ENCODE data around the gene SMIM41. TPM values are rescaled to one million over a fixed set of nuclear protein-coding genes. Genes with fewer than 3 reads are reported as not detected.

The SMIM41 gene
- polyA plus RNA-seq, 1 donor (not counting 4 experiments of a cell fraction or from before 2014, with no cell fraction given): not detected

GRCh38 chr12:52145228-52146088 is 66.0 kb downstream of the SMIM41 start:
- Histone ChIP-seq H3K27me3 (ENCODE audit: control insufficient read depth, extremely low read depth, insufficient read depth, low read length) (no peaks in the 10 kb centered on the region), H3K9ac (ENCODE audit: control insufficient read depth, extremely low read depth, insufficient read depth, low read length) (peak overlapping the region; percentile 100), H3K4me3 (ENCODE audit: control insufficient read depth in 2 of 3, extremely low read depth in 1 of 3, insufficient read depth in 2 of 3, low read depth in 1 of 3, low read length in 3 of 3) (peak overlapping the region; percentile 9 to 72 (median 63)), H3K27ac (ENCODE audit: control insufficient read depth, insufficient read depth, low read length) (peak overlapping the region; percentile 100), H3K9me1 (ENCODE audit: control insufficient read depth, extremely low read depth, insufficient read depth, low read length) (no peaks in the 10 kb centered on the region), H3K36me3 (ENCODE audit: control insufficient read depth in 2 of 2, extremely low read depth in 1 of 2, insufficient read depth in 2 of 2, low read length in 2 of 2) (no peaks in the 10 kb centered on the region), H4K20me1 (ENCODE audit: control insufficient read depth, extremely low read depth, insufficient read depth, low read length) (no peaks in the 10 kb centered on the region), H3K79me2 (ENCODE audit: control insufficient read depth, insufficient read depth, low read length) (peaks cover 10% of the 10 kb centered on the region), H2AFZ (ENCODE audit: control insufficient read depth, low read length) (no peak overlapping the region), H3K9me3 (ENCODE audit: control insufficient read depth, low read depth, low read length) (no peaks in the 10 kb centered on the region), H3K4me1 (ENCODE audit: control insufficient read depth, extremely low read depth, insufficient read depth, low read length) (peaks cover 75% of the 10 kb centered on the region), H3K4me2 (ENCODE audit: control insufficient read depth, extremely low read depth, insufficient read depth, low read depth, low read length) (peak overlapping the region; percentile 97)
- FAIRE-seq: peak; percentile 93
- no peak for TF ChIP-seq EZH2 (IDR thresholded peaks at IDR 0.05; ENCODE audit: low read length)
- TF ChIP-seq CTCF (optimal IDR thresholded peaks at IDR 0.05 in 1 of 3, IDR thresholded peaks at IDR 0.05 in 1 of 3, conservative IDR thresholded peaks at IDR 0.05 in 1 of 3; ENCODE audit: extremely low read depth in 1 of 3, insufficient read depth in 2 of 3, low read length in 3 of 3): no peak
- DNase-seq (ENCODE audit: low read depth, low spot score): peak; percentile 95
- dilution Hi-C loops (cut with MboI; ENCODE audit: extremely low pct_ligation_motif_present, low sequenced_read_pairs): no loop called here

- Histone ChIP-seq H3K4me3 (ENCODE audit: control insufficient read depth in 2 of 3, extremely low read depth in 1 of 3, insufficient read depth in 2 of 3, low read depth in 1 of 3, low read length in 3 of 3) (peak overlapping the region; percentile 23 to 72 (median 63)), H3K9ac (ENCODE audit: control insufficient read depth, extremely low read depth, insufficient read depth, low read length) (peak overlapping the region; percentile 100), H4K20me1 (ENCODE audit: control insufficient read depth, extremely low read depth, insufficient read depth, low read length) (no peaks in the 10 kb centered on the region), H3K9me1 (ENCODE audit: control insufficient read depth, extremely low read depth, insufficient read depth, low read length) (no peaks in the 10 kb centered on the region), H3K79me2 (ENCODE audit: control insufficient read depth, insufficient read depth, low read length) (peaks cover 10% of the 10 kb centered on the region), H3K36me3 (ENCODE audit: control insufficient read depth in 2 of 2, extremely low read depth in 1 of 2, insufficient read depth in 2 of 2, low read length in 2 of 2) (no peaks in the 10 kb centered on the region), H3K9me3 (ENCODE audit: control insufficient read depth, low read depth, low read length) (no peaks in the 10 kb centered on the region), H3K27me3 (ENCODE audit: control insufficient read depth, extremely low read depth, insufficient read depth, low read length) (no peaks in the 10 kb centered on the region), H3K27ac (ENCODE audit: control insufficient read depth, insufficient read depth, low read length) (peak overlapping the region; percentile 100), H3K4me1 (ENCODE audit: control insufficient read depth, extremely low read depth, insufficient read depth, low read length) (peaks cover 82% of the 10 kb centered on the region), H3K4me2 (ENCODE audit: control insufficient read depth, extremely low read depth, insufficient read depth, low read depth, low read length) (peak overlapping the region; percentile 97), H2AFZ (ENCODE audit: control insufficient read depth, low read length) (no peak overlapping the region)
- DNase-seq (ENCODE audit: low read depth, low spot score) (no peak), FAIRE-seq (no peak)
- dilution Hi-C loops (cut with MboI; ENCODE audit: extremely low pct_ligation_motif_present, low sequenced_read_pairs): no loop called here
- TF ChIP-seq EZH2 (IDR thresholded peaks at IDR 0.05; ENCODE audit: low read length) (no peak), CTCF (optimal IDR thresholded peaks at IDR 0.05 in 1 of 3, IDR thresholded peaks at IDR 0.05 in 1 of 3, conservative IDR thresholded peaks at IDR 0.05 in 1 of 3; ENCODE audit: extremely low read depth in 1 of 3, insufficient read depth in 2 of 3, low read length in 3 of 3) (no peak)
These were observed 66.8 kb downstream of the SMIM41 start for GRCh38 chr12:52146089-52146821.

Data from keratinocyte (primary cell).